Karpas-422 (cell line): ENCODE results near the gene GLT6D1. TPM values are rescaled to one million over a fixed set of nuclear protein-coding genes. Genes with fewer than 3 reads are reported as not detected.
"Not testable (repeated sequence)": the region's sequence is repeated elsewhere in the genome, so short reads cannot be mapped to it uniquely, and the experiment has no call there.

Experiments
- DNase-seq: peaks from one replicate; pipeline ENCODE4 v3.0.0-alpha.2; 2015
- H2AFZ ChIP-seq: fragments of 200-600 bp; sonication (generic); 2 replicates; pipeline ENCODE4 v1.6.1; 2014; ENCODE audit warnings: antibody characterized with exemption, low read length, mixed read lengths
- H3K27ac ChIP-seq: fragments of 200-600 bp; sonication (generic); 2 replicates; pipeline ENCODE4 v1.5.1; 2014; ENCODE audit warnings: mild to moderate bottlenecking, low read length, moderate library complexity
- H3K27me3 ChIP-seq: fragments of 200-600 bp; sonication (generic); 2 replicates; pipeline ENCODE4 v1.6.1; 2014; ENCODE audit warnings: low read length, mixed read lengths
- H3K36me3 ChIP-seq: fragments of 200-600 bp; sonication (generic); 2 replicates; pipeline ENCODE4 v1.6.1; 2014; ENCODE audit warnings: low read length, mixed read lengths; ENCODE audit not compliant: insufficient read depth
- H3K4me1 ChIP-seq: fragments of 200-600 bp; sonication (generic); 2 replicates; pipeline ENCODE4 v1.6.1; 2014; ENCODE audit warnings: mild to moderate bottlenecking, low read length, mixed read lengths
- H3K4me2 ChIP-seq: fragments of 200-600 bp; sonication (generic); 2 replicates; pipeline ENCODE4 v1.6.1; 2014; ENCODE audit warnings: low read length, low read depth, mild to moderate bottlenecking; ENCODE audit not compliant: poor library complexity, severe bottlenecking
- H3K4me3 ChIP-seq: fragments of 200-600 bp; sonication (generic); 2 replicates; pipeline ENCODE4 v1.5.1; 2014; ENCODE audit warnings: mild to moderate bottlenecking, antibody characterized with exemption, low read length, mixed read lengths
- H3K79me2 ChIP-seq: fragments of 200-600 bp; sonication (generic); 2 replicates; pipeline ENCODE4 v1.6.1; 2014; ENCODE audit warnings: mild to moderate bottlenecking, low read length, mixed read lengths
- H3K9ac ChIP-seq: fragments of 200-600 bp; sonication (generic); 2 replicates; pipeline ENCODE4 v1.6.0; 2014; ENCODE audit warnings: low read length
- H3K9me2 ChIP-seq: fragments of 200-600 bp; sonication (generic), shearing (Covaris generic); replicated peaks from 2 replicates; pipeline ENCODE4 v1.6.0; 2014; ENCODE audit warnings: mild to moderate bottlenecking, low read length, moderate library complexity; ENCODE audit not compliant: insufficient read depth
- H3K9me3 ChIP-seq: fragments of 300-700, 200-600 bp; sonication (generic); 2 replicates; pipeline ENCODE4 v1.6.1; 2014; ENCODE audit warnings: low read length, mixed read lengths
- H4K20me1 ChIP-seq: fragments of 200-600 bp; sonication (generic); 2 replicates; pipeline ENCODE4 v1.6.1; 2014; ENCODE audit warnings: mild to moderate bottlenecking, antibody characterized with exemption, low read length, low read depth; ENCODE audit not compliant: insufficient read depth
- total RNA-seq: library from RNA; depleted of rRNA; stranded (reverse); fragments of >200 nt; shearing (Covaris generic); gene quantifications from 2 replicates; pipeline ENCODE4 v1.2.3, GENCODE V29; 2014; ENCODE audit warnings: low replicate concordance

GLT6D1 gene
- total RNA-seq, 1 experiment from 2014 or later = not detected

DNA sequence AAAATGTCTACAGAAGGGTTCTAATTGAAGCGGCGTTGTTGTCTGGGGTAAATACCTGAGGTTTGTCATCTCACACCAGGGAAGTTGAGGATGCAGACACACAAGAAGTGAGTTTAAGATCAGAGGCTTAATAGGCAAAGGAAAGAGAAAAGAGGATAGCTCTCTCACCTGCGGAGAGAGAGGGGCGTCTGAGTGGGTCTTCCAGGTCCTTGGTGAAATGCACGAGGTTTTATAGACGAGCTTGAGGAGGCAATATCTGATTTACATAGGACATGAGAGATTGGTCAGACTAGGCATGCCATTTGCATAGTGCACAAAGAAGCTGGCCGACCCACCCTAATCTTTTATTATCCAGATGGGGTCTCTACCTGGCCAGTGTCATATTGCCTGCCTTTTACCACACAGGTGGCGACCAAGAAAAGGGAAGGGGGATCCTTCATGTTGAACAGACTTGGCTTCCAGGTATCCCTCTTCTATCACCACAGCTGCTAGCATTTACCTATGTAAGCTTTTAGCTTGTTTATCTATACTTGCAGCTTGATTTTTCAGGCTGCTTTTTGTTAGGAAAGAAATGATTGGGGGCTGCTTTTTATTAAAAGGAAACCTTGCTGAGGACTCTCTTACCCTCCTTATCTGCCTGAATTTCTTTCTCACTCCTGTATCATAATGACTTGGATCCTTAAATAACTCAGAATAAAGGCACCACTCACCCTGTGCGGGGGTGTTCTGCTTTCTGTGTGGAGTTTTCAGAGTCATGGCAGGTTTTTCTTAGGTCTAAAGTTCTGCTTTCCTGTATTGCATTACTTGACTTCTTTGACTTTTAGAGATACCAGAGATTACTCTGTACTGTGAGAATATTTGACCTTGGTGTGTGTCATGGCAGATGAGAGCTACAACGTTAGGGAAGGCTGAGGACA, 9.4 kb upstream of the GLT6D1 start:
- peak; percentile 5 for DNase-seq
- Histone ChIP-seq H3K79me2 (no peaks in the 10 kb centered on the region), H3K36me3 (no peaks in the 10 kb centered on the region), H3K27ac (no peak overlapping the region), H3K9me2 (no peaks in the 10 kb centered on the region), H2AFZ (no peak overlapping the region), H3K4me1 (no peaks in the 10 kb centered on the region), H3K9ac (no peak overlapping the region), H3K4me3 (no peak overlapping the region), H3K27me3 (no peaks in the 10 kb centered on the region; the same call in 1 of the 2 replicates), H3K4me2 (no peak overlapping the region), H3K9me3 (peaks cover 33% of the 10 kb centered on the region), H4K20me1 (no peaks in the 10 kb centered on the region)

DNA sequence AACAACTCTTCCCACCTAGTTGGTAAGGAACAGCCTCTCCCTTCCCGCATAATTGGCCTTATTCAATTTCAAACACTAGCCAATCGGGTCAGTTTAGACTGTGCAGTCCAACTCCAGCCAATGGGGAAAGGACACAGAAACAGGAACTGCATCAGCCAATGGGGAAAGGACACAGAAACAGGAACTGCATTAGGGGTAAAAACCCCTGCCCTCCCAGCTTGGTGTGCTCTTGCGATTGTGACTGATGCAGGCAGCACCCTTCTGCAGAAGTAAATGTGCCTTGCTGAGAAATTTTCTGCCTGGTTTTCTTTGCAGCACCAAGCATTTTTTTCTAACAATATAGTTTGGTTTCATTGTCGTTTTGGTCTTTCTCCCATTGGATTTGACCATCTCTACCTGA, 8.5 kb upstream of the GLT6D1 start:
- no peaks in the 10 kb centered on the region for H3K36me3 ChIP-seq
- no peaks in the 10 kb centered on the region for H3K9me2 ChIP-seq
- H3K4me3 ChIP-seq = no peak overlapping the region
- H4K20me1 ChIP-seq = no peaks in the 10 kb centered on the region
- no peak overlapping the region for H3K27ac ChIP-seq
- H2AFZ ChIP-seq = no peak overlapping the region
- no peaks in the 10 kb centered on the region for H3K4me1 ChIP-seq
- peaks cover 33% of the 10 kb centered on the region for H3K9me3 ChIP-seq
- H3K79me2 ChIP-seq = no peaks in the 10 kb centered on the region
- DNase-seq = no peak
- no peaks in the 10 kb centered on the region; the same call in 1 of the 2 replicates for H3K27me3 ChIP-seq
- H3K4me2 ChIP-seq = no peak overlapping the region
- H3K9ac ChIP-seq = no peak overlapping the region

DNA sequence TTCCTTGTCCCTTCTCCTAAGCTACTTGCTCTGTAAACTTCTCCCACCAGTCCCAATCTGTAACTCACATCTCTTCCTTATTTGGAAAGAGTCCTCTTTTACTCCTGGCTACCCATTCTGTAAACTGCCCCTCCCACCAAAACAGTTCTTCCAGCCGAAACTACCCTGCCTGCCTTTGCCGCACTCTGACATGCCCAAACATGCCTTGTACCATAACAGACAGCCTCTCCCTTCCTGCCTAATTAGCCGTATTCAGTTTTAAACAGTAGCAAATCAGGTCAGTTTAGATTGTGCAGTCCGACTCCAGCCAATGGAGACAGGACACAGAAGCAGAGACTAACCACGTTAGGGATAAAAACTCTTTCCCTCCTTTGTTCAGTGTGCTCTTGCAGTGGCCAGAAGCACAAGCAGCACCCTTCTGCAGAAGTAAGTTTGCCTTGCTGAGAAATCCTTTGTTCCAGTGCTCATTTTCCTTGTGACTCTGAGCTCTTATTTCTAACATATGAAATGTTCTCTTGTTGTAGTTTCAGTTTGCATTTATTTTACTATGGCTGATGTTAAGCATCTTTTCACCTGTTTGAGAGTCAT, 5.4 kb upstream of the GLT6D1 start:
- H3K4me2 ChIP-seq = no peak overlapping the region
- H3K9me2 ChIP-seq = no peaks in the 10 kb centered on the region
- no peaks in the 10 kb centered on the region for H3K4me1 ChIP-seq
- H3K27me3 ChIP-seq = no peaks in the 10 kb centered on the region; the same call in 1 of the 2 replicates
- H3K9ac ChIP-seq = no peak overlapping the region
- no peak overlapping the region for H3K4me3 ChIP-seq
- DNase-seq = no peak
- peaks cover 27% of the 10 kb centered on the region for H3K9me3 ChIP-seq
- no peaks in the 10 kb centered on the region for H3K36me3 ChIP-seq
- H3K79me2 ChIP-seq = no peaks in the 10 kb centered on the region
- no peak overlapping the region for H3K27ac ChIP-seq
- H4K20me1 ChIP-seq = no peaks in the 10 kb centered on the region
- H2AFZ ChIP-seq = no peak overlapping the region

DNA sequence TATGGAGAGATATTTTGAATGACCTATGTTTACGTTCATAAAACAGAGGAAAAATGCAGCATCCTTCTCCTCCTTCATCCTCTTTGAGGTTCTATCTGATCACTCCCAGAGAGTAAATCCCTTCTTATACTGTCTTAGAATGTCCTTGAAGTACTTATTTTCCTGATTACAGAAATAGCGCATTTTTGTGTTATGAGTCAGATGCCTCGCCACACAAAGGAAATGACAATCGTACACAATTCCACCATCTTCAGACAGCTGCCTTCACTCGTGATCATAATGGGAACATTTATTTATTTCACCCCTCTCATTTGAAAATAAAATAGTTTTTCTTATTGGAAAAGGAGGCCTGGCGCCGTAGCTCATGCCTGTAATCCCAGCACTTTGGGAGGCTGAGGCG, 2.4 kb upstream of the GLT6D1 start:
- no peaks in the 10 kb centered on the region for H3K79me2 ChIP-seq
- no peak for DNase-seq
- H4K20me1 ChIP-seq = no peaks in the 10 kb centered on the region
- no peak overlapping the region for H3K9ac ChIP-seq
- no peaks in the 10 kb centered on the region; the same call in 1 of the 2 replicates for H3K27me3 ChIP-seq
- no peak overlapping the region for H3K4me3 ChIP-seq
- no peaks in the 10 kb centered on the region for H3K4me1 ChIP-seq
- no peak overlapping the region for H2AFZ ChIP-seq
- no peak overlapping the region for H3K27ac ChIP-seq
- H3K9me3 ChIP-seq = no peaks in the 10 kb centered on the region
- no peaks in the 10 kb centered on the region for H3K9me2 ChIP-seq
- no peak overlapping the region for H3K4me2 ChIP-seq
- no peaks in the 10 kb centered on the region for H3K36me3 ChIP-seq

DNA sequence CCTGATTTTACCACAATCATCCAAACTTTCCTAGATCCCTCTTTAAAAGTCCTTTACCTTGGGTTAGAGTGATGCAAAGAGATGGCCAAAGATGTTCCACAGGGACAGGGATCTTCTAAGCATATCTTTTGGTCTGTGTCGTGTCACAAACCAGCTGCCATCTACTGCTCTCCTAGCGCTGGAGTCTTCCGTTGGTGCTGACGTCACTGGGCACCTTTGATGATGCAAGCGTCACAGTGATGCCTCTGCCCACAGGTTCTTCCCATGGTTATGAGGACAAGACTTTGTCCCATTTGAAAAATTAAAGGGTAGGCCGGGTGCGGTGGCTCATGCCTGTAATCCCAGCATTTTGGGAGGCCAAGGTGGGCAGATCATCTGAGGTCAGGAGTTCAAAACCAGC, 1.7 kb upstream of the GLT6D1 start:
- Histone ChIP-seq H3K4me1 (no peaks in the 10 kb centered on the region), H3K9me3 (no peaks in the 10 kb centered on the region), H3K4me2 (no peak overlapping the region), H4K20me1 (no peaks in the 10 kb centered on the region), H3K9me2 (no peaks in the 10 kb centered on the region), H3K27ac (no peak overlapping the region), H3K36me3 (no peaks in the 10 kb centered on the region), H3K79me2 (no peaks in the 10 kb centered on the region), H3K9ac (no peak overlapping the region), H3K27me3 (no peaks in the 10 kb centered on the region; the same call in 1 of the 2 replicates), H2AFZ (no peak overlapping the region), H3K4me3 (no peak overlapping the region)
- DNase-seq = no peak

DNA sequence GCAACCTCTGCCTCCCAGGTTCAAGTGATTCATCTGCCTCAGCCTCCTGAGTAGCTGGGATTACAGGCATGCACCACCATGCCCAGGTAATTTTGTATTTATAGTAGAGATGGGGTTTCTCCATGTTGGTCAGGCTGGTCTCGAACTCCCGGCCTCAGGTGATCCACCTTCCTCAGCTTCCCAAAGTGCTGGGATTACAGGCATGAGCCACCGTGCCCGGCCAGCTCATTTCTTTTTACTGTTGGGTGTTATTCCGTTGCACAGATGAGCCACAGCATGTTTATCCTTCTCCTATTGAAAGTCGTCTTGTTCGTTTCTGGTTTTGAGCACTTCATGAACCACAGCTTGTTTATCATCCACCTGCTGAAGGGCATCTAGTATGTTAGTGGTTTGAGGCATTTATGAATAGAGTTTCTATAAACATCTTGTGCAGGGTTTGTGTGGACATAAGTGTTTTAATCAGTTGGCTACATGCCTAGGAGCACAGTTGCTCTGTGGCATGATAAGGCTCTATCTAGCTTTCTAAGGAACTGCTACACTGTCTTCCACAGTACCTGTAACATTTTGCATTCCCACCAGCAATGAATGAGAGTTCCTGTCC, 2.3 kb downstream of the GLT6D1 start:
- H3K36me3 ChIP-seq, H4K20me1 ChIP-seq, H3K27me3 ChIP-seq, H3K9ac ChIP-seq, H3K4me3 ChIP-seq, H3K9me2 ChIP-seq, DNase-seq, H3K79me2 ChIP-seq, H3K4me1 ChIP-seq, H3K27ac ChIP-seq, H2AFZ ChIP-seq, H3K4me2 ChIP-seq, H3K9me3 ChIP-seq: not testable (repeated sequence)

DNA sequence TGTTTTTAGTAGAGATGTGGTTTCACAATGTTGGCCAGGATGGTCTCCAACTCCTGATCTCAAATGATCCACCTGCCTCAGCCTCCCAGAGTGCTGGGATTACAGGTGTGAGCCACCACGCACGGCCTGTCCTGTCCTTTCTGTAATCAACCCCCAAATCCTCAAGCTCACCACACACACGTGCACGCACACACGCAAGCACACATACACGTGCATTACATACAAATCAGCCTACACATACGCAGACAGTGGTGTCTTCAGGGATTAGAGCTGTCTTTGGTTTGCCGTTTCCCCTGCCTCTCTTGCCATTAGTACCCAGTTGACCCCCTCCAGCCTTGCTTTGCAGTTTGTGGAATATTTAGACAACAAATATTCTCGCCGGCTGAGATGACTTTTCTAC, 6.5 kb downstream of the GLT6D1 start:
- Histone ChIP-seq H3K27ac (no peak overlapping the region), H3K9ac (no peak overlapping the region), H3K4me1 (no peaks in the 10 kb centered on the region), H3K79me2 (no peaks in the 10 kb centered on the region), H3K27me3 (no peaks in the 10 kb centered on the region), H3K9me3 (peaks cover 13% of the 10 kb centered on the region; the same call in 1 of the 2 replicates), H3K4me2 (no peak overlapping the region), H4K20me1 (no peaks in the 10 kb centered on the region), H3K4me3 (no peak overlapping the region), H3K9me2 (no peaks in the 10 kb centered on the region), H3K36me3 (no peaks in the 10 kb centered on the region), H2AFZ (no peak overlapping the region)
- no peak for DNase-seq

DNA sequence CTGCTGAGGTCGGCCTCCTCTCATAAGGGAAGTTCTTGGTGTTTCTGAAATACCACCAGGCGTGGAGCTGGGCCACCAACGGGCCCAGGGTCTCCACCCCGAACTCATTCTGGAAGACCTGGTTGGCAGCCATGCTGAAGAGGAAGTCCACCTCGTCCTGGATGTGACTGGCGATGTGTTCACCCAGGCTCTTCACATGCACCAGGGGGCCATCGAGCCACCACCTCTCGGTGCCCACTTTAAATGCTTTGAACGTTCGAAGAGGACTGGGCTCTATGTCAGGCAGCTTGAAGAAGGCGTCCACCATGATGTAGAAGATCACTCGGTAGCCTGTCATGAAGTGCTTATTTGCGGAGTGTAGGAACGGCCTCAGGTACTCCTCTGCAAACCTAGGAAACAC, 15.1 kb downstream of the GLT6D1 start:
- Histone ChIP-seq H3K79me2 (no peaks in the 10 kb centered on the region), H3K9ac (no peak overlapping the region), H3K4me2 (no peak overlapping the region), H3K27me3 (no peaks in the 10 kb centered on the region), H4K20me1 (no peaks in the 10 kb centered on the region), H3K36me3 (no peaks in the 10 kb centered on the region), H3K4me3 (no peak overlapping the region), H3K9me2 (no peaks in the 10 kb centered on the region), H3K4me1 (no peaks in the 10 kb centered on the region), H2AFZ (no peak overlapping the region), H3K9me3 (peaks cover 15% of the 10 kb centered on the region; the same call in 1 of the 2 replicates), H3K27ac (no peak overlapping the region)
- no peak for DNase-seq
